ENCODE data around the gene HINT3.

GRCh38 chr6:125949069-125949468 lies 7.5 kb upstream of the HINT3 start:
- no peak for TF ChIP-seq ZNF839 (CRISPR knock-in tag; IDR thresholded peaks at IDR 0.05; ENCODE audit: borderline replicate concordance)
- no peak for TF ChIP-seq ELK4 (CRISPR knock-in tag; IDR thresholded peaks at IDR 0.05; ENCODE audit: borderline replicate concordance)
- TF ChIP-seq FOXJ3 (CRISPR knock-in tag; IDR thresholded peaks at IDR 0.05; ENCODE audit: borderline replicate concordance): no peak
- TF ChIP-seq CENPT (CRISPR knock-in tag; IDR thresholded peaks at IDR 0.05; ENCODE audit: low read depth): no peak
- TF ChIP-seq XRCC5 (optimal IDR thresholded peaks at IDR 0.05; ENCODE audit: low read length): no peak
